ENCODE results near the gene SH3GL2. TPM values are rescaled to one million over a fixed set of nuclear protein-coding genes. Genes with fewer than 3 reads are reported as not detected.

SH3GL2 gene
- total RNA-seq, 1 donor from 2014 or later: not detected

DNA sequence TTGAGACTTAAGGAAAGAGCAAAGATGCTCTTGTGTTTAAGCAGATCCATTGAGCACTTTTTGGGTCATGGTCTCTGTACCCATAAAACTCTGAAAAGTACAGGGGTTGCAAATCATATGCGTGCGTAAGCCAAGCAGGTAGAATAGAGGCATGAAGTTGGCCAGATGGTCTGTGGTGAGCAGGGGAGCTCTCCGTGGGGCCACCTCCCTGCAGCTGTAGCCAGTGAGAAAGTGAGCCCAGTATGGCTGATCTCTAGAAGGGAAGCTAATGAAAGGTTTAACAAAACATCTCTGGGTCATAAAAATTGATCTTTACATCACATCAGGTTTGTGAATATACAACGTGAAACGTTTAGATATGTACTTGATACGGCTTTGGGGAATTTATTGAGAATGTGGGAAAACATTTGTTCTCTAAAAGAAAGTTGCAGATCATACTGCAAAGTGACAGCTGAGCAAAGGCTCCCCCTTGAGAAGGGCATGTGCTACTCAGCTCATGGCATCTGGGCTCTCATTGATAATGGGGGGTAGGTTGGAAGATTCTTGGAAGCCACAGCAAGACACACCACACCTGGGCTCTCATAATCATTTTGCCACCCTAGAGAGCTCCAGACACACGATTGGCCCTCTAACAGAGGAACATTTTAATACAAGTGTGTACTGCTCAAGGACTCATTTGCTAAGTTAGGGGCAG lies 30.6 kb downstream of the SH3GL2 start:
- DNase-seq (ENCODE audit: low read depth): no peak

DNA sequence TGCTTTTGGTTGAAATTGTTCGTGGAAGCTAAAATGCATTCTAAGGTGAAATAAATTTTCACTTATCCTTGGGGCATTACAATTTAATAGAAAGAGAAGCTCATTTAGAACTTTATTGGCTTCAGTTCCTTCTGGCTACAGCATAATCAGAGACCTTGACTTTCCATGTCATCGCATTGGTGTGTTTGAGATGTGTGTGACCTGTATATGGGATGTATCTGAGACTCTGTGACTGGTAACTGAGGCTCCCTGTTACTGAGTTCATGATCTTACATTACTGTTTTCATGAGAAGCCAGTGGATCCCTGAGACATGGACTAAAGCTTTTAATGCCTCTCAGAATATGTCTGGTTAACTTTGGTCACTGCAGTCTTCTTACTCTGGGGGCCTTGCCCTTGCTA lies 32.5 kb downstream of the SH3GL2 start:
- DNase-seq (ENCODE audit: low read depth): no peak

DNA sequence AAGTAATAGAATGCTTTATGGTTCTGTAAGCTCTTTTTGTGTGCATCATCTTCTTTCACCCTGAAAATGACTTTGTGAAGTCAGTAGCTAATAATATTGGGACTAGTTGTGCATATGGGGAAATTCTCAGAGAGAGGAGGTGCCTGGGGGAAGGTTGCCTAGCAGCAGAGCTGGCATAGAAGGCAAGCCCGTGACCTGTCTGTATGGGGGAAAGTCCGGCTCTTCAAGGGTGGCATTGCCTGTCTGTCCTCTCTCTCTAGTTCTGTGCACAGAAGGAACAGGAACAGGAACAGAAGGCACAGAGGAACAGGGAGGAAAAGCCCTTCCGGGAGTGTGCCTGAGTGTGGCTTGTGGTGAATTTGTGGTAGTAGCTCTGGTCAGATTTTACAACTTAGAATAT lies 33.1 kb downstream of the SH3GL2 start:
- no peak for DNase-seq (ENCODE audit: low read depth)

- no peak for DNase-seq (ENCODE audit: low read depth)
These were observed 34.9 kb downstream of the SH3GL2 start for GRCh38 chr9:17613758-17614157.

GRCh38 chr9:17614250-17614649 lies 35.4 kb downstream of the SH3GL2 start:
- no peak for DNase-seq (ENCODE audit: low read depth)

- no peak for DNase-seq (ENCODE audit: low read depth)
These were observed 36.0 kb downstream of the SH3GL2 start for GRCh38 chr9:17614903-17615302.

DNA sequence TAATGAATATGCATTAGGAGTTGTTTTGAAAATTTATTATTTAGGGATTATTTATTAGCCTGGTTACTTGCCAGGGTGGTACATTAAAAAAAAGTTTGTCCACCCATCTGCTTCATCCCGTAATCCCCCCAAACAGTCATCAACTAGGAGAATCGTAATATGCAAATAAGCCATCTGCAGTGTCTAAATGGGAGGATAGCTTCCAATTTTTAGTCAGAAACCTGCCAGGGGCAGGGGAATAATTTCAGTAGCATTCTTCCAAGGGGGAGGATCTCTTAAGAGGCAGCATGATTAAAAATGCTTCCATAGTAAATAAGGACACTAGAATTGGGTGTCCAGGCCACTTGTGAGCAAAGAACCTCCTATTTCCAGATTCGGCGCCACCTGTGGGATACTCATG lies 43.3 kb downstream of the SH3GL2 start:
- no peak for DNase-seq (ENCODE audit: low read depth)

GRCh38 chr9:17622749-17623148 lies 43.9 kb downstream of the SH3GL2 start:
- DNase-seq (ENCODE audit: low read depth): no peak

- DNase-seq (ENCODE audit: low read depth): no peak
These were observed 45.1 kb downstream of the SH3GL2 start for GRCh38 chr9:17623965-17624364.

- DNase-seq (ENCODE audit: low read depth): no peak
These were observed 45.7 kb downstream of the SH3GL2 start for GRCh38 chr9:17624571-17624970.

GRCh38 chr9:17625644-17626388 lies 47.0 kb downstream of the SH3GL2 start:
- no peak for DNase-seq (ENCODE audit: low read depth)

- DNase-seq (ENCODE audit: low read depth): peak; percentile 14
These were observed 48.8 kb downstream of the SH3GL2 start for GRCh38 chr9:17627641-17628040.

- DNase-seq (ENCODE audit: low read depth): no peak
These were observed 49.8 kb downstream of the SH3GL2 start for GRCh38 chr9:17628624-17629023.

GRCh38 chr9:17630531-17630949 lies 51.7 kb downstream of the SH3GL2 start:
- no peak for DNase-seq (ENCODE audit: low read depth)

- no peak for DNase-seq (ENCODE audit: low read depth)
These were observed 52.5 kb downstream of the SH3GL2 start for GRCh38 chr9:17631396-17631795.

GRCh38 chr9:17632994-17633393 lies 54.1 kb downstream of the SH3GL2 start:
- no peak for DNase-seq (ENCODE audit: low read depth)

DNA sequence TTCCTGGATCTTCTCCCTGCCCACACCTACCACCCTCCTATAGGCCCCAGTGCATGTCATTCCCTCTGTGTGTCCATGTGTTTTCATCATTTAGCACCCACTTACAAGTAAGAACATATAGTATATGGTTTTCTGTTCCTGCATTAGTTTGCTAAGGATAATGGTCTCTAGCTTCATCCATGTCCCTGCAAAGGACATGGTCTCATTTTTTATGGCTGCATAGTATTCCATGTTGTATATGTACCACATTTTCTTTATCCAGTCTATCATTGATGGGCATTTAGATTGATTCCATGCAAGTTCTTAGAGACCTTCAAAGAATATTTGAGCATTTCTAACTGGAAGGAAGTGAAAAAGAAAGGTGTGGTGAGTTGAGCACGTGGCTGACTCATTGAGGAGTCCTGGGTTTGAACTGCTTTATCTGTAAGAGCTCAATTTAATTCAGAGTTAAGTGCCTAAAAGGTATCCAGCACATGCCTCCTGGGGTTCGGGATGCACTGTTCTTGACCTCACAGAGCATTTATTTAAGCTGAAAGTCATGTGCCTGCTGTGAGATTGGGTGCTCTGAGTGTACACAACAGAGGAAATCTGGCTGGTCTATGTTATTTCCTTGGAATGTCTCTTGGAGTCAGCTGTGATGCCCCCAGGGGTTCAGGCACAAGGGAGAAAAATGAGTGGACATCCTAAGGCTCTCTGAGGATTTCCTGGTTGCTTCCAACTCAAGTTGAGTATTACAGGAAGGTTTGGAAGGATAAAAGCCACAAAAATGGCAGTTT lies 56.4 kb downstream of the SH3GL2 start:
- DNase-seq (ENCODE audit: low read depth): no peak

DNA sequence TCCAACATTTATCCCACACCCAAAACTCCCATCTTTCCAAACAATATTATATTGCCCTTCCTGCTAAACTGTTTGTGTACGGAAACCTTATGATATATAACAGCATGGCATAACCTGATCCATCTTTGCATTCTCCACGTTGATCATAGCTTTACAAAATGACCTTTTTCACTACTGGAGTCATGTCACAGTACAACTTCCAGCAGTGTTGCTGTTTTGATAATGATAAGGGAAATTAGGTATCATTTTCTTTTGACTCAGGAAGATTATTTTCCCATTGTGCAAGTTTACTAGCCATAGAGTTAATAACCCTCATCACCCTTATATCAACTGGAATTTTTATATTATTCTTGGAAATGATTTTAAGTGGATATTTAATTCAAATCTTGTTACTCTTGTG lies 57.5 kb downstream of the SH3GL2 start:
- DNase-seq (ENCODE audit: low read depth): no peak

GRCh38 chr9:17636821-17637220 lies 58.0 kb downstream of the SH3GL2 start:
- no peak for DNase-seq (ENCODE audit: low read depth)

- no peak for DNase-seq (ENCODE audit: low read depth)
These were observed 58.4 kb downstream of the SH3GL2 start for GRCh38 chr9:17637229-17637628.

DNA sequence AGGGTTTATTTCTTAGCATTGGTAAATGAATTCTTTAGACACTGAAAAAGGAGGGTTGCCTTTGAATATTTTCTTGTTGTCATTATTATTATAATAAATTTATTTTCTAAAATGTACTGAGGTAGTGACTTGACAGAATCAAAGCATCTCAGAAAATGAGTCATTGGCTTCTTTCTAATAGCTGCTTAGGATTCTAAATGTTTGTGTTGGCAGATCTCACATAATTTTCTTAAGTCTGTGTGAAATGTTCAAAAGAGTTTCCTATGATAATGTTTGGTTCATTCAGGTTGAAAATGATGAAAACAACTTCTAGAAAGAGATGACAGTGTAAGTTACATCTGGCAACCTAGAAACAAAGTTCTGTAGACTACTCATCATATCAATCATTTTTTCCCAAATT lies 69.7 kb downstream of the SH3GL2 start:
- no peak for DNase-seq (ENCODE audit: low read depth)

DNA sequence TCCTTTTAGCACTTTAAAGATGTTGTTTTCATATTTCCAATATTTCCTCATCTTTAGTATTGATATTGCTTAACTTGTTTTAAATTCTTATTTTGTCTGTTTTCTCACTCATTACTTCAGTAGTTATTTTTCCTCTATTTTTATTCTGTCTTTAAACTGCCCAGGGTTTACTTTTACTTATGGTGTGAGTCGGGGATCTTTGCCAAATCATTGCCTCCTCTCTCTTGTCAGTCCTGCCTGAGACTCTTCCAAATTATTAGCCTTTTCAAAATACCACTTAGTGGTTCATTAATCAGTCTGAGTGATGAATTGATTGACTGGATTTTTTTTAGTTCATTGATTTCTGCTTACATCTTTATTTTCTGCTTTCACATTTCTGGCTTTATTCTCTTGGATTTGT lies 72.9 kb downstream of the SH3GL2 start:
- no peak for DNase-seq (ENCODE audit: low read depth)
